ENCODE measurements around the gene TMEM209.

GRCh38 chr7:130218806-130219620 is 13.8 kb upstream of the TMEM209 start:
- TF ChIP-seq CTCF (IDR thresholded peaks at IDR 0.05; ENCODE audit: low read length): no peak
- no peak for TF ChIP-seq EZH2 (IDR thresholded peaks at IDR 0.05; ENCODE audit: borderline replicate concordance, low read length)
